Measurements from ENCODE around the gene KSR2.

The KSR2 gene

DNA sequence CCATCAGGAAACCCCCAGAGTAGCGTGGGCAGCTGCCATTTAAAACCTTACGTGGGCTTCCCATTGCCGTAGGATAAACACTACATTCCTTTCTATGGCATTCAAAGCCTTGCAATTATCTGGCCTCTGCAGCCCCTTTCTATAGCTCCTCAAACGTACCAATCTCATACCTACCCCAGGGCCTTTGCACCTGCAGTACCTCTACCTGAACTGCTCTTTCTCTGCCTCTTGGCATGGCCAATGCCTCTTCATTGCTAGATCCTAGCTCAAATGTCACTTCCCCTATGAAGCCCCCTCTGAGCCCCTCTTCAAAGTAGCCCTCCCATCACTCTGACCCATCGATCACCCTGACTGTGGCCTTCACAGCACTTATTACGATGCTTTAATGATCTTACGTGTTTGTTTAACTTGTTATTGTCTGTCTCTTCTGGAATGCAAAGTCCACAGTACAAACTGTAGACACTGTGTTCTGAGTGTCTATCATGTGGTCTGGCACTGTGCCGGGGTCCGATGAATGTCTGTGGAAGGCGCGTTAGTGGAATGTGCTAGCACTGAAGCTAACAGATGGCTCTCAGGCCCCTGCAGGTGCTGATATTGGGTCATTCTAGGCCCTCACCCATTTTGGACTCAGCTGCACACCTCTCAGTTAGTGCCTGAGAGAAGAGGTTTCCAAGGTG is 450.1 kb downstream of the KSR2 start:
- in situ Hi-C loops (cut with MboI; ENCODE audit: low pct_unique_long_range_greater_than_20kb, low sequenced_read_pairs, unreplicated experiment) = no loop called here
- no peak for DNase-seq (ENCODE audit: low spot score)
- TF ChIP-seq, protein P1, sequence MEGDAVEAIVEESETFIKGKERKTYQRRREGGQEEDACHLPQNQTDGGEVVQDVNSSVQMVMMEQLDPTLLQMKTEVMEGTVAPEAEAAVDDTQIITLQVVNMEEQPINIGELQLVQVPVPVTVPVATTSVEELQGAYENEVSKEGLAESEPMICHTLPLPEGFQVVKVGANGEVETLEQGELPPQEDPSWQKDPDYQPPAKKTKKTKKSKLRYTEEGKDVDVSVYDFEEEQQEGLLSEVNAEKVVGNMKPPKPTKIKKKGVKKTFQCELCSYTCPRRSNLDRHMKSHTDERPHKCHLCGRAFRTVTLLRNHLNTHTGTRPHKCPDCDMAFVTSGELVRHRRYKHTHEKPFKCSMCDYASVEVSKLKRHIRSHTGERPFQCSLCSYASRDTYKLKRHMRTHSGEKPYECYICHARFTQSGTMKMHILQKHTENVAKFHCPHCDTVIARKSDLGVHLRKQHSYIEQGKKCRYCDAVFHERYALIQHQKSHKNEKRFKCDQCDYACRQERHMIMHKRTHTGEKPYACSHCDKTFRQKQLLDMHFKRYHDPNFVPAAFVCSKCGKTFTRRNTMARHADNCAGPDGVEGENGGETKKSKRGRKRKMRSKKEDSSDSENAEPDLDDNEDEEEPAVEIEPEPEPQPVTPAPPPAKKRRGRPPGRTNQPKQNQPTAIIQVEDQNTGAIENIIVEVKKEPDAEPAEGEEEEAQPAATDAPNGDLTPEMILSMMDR (IDR thresholded peaks at IDR 0.05; ENCODE audit: extremely low read depth, insufficient read depth, missing control alignments) = no peak

DNA sequence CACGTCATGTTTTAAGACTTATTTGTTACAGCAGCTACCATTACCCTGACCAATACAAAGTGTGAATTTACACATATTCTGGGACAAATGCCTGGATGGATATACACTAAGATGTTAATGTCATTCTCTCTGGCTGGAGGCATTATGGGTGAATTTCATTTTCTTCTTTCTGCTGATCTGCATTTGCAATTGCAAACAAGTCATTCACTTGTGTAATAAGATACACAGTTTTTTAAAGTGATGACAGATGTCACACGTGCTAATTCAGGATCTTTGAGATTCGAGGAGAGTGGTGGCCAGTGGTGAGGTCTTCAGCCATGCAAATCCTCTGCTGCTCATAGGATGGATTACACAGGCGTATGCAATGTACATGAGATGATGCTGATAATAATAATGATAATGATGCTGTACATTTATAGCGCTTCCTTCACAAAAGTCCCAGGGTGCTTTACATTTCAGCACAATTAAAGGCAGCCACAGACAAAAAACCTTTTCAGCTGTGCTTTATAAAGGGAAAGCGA is 451.5 kb downstream of the KSR2 start:
- in situ Hi-C loops (cut with MboI; ENCODE audit: low pct_unique_long_range_greater_than_20kb, low sequenced_read_pairs, unreplicated experiment) = no loop called here
- DNase-seq (ENCODE audit: low spot score) = no peak
- TF ChIP-seq, protein P1 (IDR thresholded peaks at IDR 0.05; ENCODE audit: extremely low read depth, insufficient read depth, missing control alignments) = no peak

DNA sequence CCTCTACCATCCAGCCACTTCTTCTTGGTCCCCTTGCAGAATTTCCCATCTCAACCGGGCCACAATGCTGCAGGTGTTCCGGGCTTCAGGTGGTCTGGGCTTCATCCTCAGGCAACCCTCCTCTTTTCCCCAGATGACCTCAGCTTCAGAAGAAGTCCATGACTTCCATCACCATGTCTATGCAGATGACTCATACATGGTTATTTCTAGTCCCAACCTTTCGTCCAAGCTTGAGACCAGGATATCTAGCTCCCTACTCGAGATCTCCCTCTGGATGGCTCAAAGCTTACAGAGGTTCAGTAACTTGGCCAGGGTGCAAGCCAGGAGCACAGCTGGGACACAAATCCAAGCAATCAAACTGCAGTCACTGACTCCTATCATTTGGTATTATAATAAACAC is 452.8 kb downstream of the KSR2 start:
- TF ChIP-seq, protein P1 (IDR thresholded peaks at IDR 0.05; ENCODE audit: extremely low read depth, insufficient read depth, missing control alignments) = no peak
- DNase-seq (ENCODE audit: low spot score) = no peak
- in situ Hi-C loops (cut with MboI; ENCODE audit: low pct_unique_long_range_greater_than_20kb, low sequenced_read_pairs, unreplicated experiment) = no loop called here

DNA sequence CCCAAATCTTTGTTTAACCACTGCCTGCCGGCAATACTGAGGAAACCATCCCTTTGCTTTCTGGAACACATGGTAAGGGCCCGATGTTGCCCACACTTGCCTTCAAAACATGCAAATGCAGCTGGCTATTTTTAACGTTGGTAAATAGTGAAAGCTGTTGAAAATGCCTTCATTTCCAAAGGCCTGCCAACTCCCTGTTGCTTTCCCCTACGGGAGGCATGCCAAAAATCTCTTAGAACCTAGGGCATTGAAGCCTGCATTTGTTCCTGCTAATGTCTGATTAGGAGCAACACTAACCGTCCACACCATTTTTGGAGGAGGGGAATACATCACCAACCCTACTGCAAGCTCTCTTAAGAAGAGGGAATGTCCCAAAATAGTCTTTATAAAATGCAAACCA is 454.8 kb downstream of the KSR2 start:
- DNase-seq (ENCODE audit: low spot score) = no peak
- in situ Hi-C loops (cut with MboI; ENCODE audit: low pct_unique_long_range_greater_than_20kb, low sequenced_read_pairs, unreplicated experiment) = no loop called here
- TF ChIP-seq, protein P1 (IDR thresholded peaks at IDR 0.05; ENCODE audit: extremely low read depth, insufficient read depth, missing control alignments) = no peak

DNA sequence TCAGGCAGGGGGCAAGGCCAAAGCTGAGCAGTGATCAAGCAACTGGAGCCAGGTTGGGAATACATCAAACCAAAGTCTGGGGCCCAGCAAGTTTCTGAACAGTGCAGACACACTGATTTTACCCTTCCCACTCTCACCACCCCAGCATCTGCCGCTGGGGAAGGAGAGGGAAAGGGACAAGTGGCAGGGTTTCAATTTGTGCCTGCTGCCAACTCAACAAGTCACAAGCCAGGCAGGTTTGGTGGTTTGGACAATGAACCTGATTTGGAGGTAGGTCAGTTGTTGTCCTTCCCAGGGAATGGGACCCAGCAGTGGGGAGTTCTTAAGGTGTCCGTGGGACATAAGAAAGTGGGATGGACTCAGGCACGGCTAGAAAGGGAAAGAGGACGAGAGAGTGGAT is 455.4 kb downstream of the KSR2 start:
- in situ Hi-C loops (cut with MboI; ENCODE audit: low pct_unique_long_range_greater_than_20kb, low sequenced_read_pairs, unreplicated experiment) = no loop called here
- TF ChIP-seq, protein P1 (IDR thresholded peaks at IDR 0.05; ENCODE audit: extremely low read depth, insufficient read depth, missing control alignments) = no peak
- DNase-seq (ENCODE audit: low spot score) = no peak

DNA sequence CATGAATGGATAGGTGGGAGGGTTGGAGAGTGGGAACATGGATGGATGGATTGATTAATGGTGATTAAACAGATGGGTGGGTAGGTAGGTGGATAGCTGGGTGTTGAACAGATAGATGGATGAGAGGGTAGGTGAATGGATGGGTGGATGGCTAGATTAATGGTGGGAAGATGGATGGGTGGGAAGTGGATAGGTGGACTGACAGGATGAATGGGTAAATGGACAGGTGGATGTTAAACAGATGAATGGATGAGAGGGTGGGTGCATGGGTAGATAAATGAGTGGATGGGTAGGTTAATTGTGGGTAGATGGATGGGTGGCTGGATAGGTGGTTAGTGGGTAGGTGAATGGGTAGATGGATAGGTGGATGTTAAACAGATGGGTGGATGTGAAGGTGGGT is 460.3 kb downstream of the KSR2 start:
- in situ Hi-C loops (cut with MboI; ENCODE audit: low pct_unique_long_range_greater_than_20kb, low sequenced_read_pairs, unreplicated experiment) = no loop called here
- no peak for DNase-seq (ENCODE audit: low spot score)
- TF ChIP-seq, protein P1 (IDR thresholded peaks at IDR 0.05; ENCODE audit: extremely low read depth, insufficient read depth, missing control alignments) = no peak
